ENCODE data around the gene ADAMTS9.

The ADAMTS9 gene

DNA sequence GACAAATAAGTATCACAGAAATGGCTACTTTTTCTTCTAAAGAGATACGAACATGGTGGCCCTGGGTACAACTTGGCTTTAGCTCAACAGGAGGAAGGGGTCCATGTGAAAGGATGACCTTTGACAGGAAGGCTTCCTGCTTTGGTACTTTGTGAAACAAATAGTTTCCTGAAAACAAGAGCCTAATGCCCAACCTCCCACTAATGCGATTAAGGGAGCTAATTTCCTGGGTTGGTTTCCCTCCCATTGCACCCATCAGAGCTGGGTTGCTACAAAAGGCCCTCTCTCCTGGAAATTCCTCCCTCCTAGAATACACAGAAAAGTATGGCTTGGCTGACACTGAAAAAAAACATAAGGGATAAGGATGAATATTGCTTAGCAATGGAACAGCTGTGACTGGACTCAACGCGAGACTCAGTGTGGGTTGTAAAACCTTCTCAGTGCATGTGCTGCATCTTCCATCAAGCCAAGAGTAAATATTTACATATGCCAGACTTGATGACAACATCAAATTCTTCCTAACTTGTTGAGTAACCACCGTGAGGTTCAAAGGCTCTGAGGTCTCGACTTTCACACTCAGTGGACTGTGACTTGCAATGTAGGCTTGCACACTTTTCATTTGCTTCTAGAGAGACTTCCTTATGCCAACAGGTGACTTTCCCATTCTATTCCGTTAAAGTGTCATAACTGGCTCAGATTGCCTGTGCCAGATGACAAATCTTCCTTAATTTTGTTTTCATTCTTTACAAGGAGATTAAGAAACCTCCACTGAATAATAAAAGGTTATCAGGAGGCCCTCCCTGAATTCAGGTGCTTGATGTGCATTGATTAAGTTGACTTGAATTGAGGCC, 60.1 kb downstream of the ADAMTS9 start:
- TF ChIP-seq, protein P1, sequence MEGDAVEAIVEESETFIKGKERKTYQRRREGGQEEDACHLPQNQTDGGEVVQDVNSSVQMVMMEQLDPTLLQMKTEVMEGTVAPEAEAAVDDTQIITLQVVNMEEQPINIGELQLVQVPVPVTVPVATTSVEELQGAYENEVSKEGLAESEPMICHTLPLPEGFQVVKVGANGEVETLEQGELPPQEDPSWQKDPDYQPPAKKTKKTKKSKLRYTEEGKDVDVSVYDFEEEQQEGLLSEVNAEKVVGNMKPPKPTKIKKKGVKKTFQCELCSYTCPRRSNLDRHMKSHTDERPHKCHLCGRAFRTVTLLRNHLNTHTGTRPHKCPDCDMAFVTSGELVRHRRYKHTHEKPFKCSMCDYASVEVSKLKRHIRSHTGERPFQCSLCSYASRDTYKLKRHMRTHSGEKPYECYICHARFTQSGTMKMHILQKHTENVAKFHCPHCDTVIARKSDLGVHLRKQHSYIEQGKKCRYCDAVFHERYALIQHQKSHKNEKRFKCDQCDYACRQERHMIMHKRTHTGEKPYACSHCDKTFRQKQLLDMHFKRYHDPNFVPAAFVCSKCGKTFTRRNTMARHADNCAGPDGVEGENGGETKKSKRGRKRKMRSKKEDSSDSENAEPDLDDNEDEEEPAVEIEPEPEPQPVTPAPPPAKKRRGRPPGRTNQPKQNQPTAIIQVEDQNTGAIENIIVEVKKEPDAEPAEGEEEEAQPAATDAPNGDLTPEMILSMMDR (IDR thresholded peaks at IDR 0.05; ENCODE audit: control extremely low read depth, extremely low read depth, low read depth, missing control alignments), result no peak
- CTCF ChIA-PET, result interaction anchor here (1.6 kb wide), 1 partner anchor 9 kb away, joined by 5 read pairs; no protein-coding TSS in a partner anchor
- POLR2A ChIA-PET, result no interaction called here
- DNase-seq (ENCODE audit: extremely low spot score), result no peak

DNA sequence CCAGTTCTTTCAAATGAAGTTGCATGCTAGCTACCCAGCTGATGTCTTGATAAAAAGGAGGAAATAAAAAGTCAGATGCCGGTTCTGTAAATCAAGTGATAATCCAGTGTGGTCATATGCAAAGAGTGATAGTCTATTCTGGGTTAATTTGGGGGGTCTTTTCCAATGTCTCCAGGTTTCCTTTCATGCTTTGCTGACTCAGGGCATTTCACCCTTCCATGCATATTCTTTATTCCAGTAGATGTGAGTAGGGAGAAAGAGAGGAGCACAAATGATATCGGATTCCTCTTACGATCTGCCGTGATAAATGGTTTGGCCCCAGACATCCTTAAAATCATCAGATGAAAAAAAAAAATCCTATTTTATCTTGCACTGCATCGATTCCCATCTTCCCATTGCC, 60.8 kb downstream of the ADAMTS9 start:
- CTCF ChIA-PET, result interaction anchor here (1.6 kb wide), 1 partner anchor 9 kb away, joined by 5 read pairs; no protein-coding TSS in a partner anchor
- POLR2A ChIA-PET, result no interaction called here
- TF ChIP-seq, protein P1 (IDR thresholded peaks at IDR 0.05; ENCODE audit: control extremely low read depth, extremely low read depth, low read depth, missing control alignments), result no peak
- no peak for DNase-seq (ENCODE audit: extremely low spot score)

DNA sequence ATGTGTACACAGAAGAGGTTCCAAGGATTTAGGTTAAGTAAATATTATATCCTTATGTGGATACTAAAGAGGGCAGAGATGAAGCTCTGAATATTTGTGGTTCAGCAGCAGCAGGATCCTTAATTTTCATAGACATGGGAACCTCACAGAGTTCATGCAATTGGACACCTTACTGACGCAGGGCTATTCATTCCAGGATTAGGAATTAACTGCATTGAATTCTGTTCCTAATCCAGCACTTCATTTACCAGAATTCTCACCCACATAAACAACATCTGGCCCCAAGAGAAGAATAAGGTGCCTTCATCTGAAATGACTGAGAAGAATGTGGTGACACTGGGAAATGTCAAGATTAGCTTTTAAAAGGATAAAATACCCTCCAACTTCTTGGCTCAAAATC, 62.4 kb downstream of the ADAMTS9 start:
- no peak for DNase-seq (ENCODE audit: extremely low spot score)
- CTCF ChIA-PET, result interaction anchor here (0.9 to 1.8 kb wide), 2 partner anchors 10 to 11 kb away, joined by 3 to 5 read pairs; no protein-coding TSS in a partner anchor
- POLR2A ChIA-PET, result no interaction called here
- TF ChIP-seq, protein P1 (IDR thresholded peaks at IDR 0.05; ENCODE audit: control extremely low read depth, extremely low read depth, low read depth, missing control alignments), result no peak

DNA sequence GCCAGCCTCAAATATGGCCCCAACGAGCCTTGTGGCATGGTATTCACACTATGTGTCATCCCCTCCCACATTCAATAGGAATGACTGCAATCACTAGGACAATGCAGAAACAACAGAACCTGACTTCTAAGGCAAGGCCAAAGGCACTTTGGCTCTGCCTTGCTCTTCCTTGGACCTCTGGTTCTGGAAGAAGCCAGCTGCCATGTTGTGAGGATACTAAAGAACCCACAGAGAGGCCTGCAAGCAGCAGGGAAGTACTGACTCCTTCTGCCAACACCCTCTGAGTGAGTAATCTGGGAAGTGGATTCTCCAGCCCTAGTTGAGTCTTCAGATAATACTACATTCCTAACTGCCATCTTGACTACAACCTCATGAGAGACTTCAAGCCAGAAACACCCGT, 64.7 kb downstream of the ADAMTS9 start:
- ChIA-PET POLR2A (no interaction called here), CTCF (no interaction called here)
- TF ChIP-seq, protein P1 (IDR thresholded peaks at IDR 0.05; ENCODE audit: control extremely low read depth, extremely low read depth, low read depth, missing control alignments), result no peak
- no peak for DNase-seq (ENCODE audit: extremely low spot score)

DNA sequence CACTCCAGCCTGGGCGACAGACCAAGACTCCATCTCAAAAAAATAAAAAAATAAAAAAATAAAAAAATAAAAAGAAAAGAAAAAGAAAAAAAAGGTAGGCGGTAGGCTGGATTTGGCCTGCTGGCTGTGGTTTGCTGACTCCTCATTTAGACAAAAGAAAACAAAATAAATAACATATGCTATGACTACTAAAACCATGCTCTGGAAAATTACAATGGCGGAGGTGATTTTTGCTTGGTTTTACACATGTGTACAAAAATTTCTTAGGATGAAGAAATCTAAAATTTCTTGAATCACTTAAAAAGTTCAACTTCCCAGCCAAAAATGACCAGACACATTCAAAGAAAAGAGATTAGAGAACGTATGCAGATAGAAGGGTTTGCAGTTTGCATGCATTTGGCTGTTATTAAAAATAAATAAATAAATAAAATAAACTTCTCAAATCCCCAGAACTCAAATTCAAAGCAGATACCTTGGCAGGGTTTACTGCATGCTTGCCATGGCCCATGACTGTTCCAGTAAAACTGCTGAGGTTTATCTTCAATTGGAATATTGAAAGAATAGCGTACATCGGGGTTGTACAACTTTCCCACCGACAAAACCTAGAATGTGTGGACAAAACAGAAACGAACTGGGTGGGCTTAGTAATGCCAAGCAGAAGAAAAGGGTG, 65.9 kb downstream of the ADAMTS9 start:
- ChIA-PET CTCF (no interaction called here), POLR2A (no interaction called here)
- TF ChIP-seq, protein P1 (IDR thresholded peaks at IDR 0.05; ENCODE audit: control extremely low read depth, extremely low read depth, low read depth, missing control alignments), result no peak
- DNase-seq (ENCODE audit: extremely low spot score), result no peak

DNA sequence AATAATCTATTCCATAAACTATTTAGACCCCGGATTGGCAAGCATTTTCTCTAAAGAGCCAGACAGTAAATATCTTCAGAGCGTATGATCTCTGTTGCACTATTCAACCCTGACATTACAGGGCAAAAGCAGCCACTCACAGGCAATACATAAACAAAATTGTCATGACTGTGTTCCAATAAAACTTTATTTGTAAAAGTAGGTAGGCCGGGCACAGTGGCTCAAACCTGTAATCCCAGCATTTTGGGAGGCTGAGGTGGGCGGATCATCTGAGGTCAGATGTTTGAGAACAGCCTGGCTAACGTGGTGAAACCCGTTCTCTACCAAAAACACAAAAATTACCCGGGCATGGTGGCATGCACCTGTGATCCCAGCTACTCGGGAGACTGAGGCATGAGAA, 66.5 kb downstream of the ADAMTS9 start:
- DNase-seq (ENCODE audit: extremely low spot score), result no peak
- ChIA-PET CTCF (no interaction called here), POLR2A (no interaction called here)
- TF ChIP-seq, protein P1 (IDR thresholded peaks at IDR 0.05; ENCODE audit: control extremely low read depth, extremely low read depth, low read depth, missing control alignments), result no peak

All from GM10248 (cell line).